Pancreas (tissue), 10 donors: ENCODE data around the gene PSMB10. TPM values are rescaled to one million over a fixed set of nuclear protein-coding genes. Genes with fewer than 3 reads are reported as not detected.

Experiments
- ATAC-seq, 4 donors: fragments of 200-7000 bp; cut with Tn5 transposase; one replicate each; pipeline versions ENCODE4 v1.8.0 to v1.9.1; 2020; ENCODE audit warnings: mild to moderate bottlenecking in 4 of 4, moderate library complexity in 4 of 4
- DNase-seq, 6 donors: peaks; one replicate each; pipeline ENCODE4 v3.0.0-alpha.2; 2020
- FAIRE-seq: peaks from 2 replicates; lab custom pipeline; 2012; peaks lifted over from hg19 to GRCh38; lab: Jason Lieb, UNC
- H3K27ac ChIP-seq, 4 donors: fragments of 200-600 bp; sonication (generic); 1 replicate in 3 of 4; 2 replicates in 1 of 4; pipeline versions ENCODE4 v1.5.0 to v1.8.0; 2020
- H3K27me3 ChIP-seq, 4 donors: fragments of 200-600 bp; one replicate each; pipeline ENCODE4 v1.8.0; 2021
- H3K36me3 ChIP-seq, 3 donors: fragments of 200-600 bp; sonication (generic) in 1 of 3; one replicate each; pipeline versions ENCODE4 v1.5.0 to v1.8.0; 2020 to 2021
- H3K4me1 ChIP-seq, 3 donors: fragments of 200-600 bp; one replicate each; pipeline ENCODE4 v1.8.0; 2021
- H3K4me3 ChIP-seq, 4 donors: fragments of 200-600 bp; sonication (generic) in 2 of 4; one replicate each; pipeline versions ENCODE4 v1.5.0 to v1.8.0; 2020 to 2021
- H3K9me3 ChIP-seq, 4 donors: fragments of 200-600 bp; one replicate each; pipeline ENCODE4 v1.8.0; 2021
- CTCF ChIP-seq, 4 donors: fragments of 200-600 bp; sonication (generic) in 3 of 4; IDR thresholded peaks; one replicate each; pipeline versions ENCODE4 v1.5.0 to v1.8.0; 2021; ENCODE audit warnings: antibody characterized with exemption in 4 of 4
- WGBS, 2 donors: extraction: QIAGEN DNeasy Blood & Tissue Kit; methylation state at CpG; one replicate each; pipeline ENCODE4 v1.1.7; 2013; 5-methylcytosine and 5-hydroxymethylcytosine counted together
- intact Hi-C, 3 donors: fragments of 100-400 bp; cut with DNase I; formaldehyde crosslinking; loops; one replicate each; pipeline versions ENCODE4 v1.11.1 to v1.14.2; 2022
- polyA plus RNA-seq, 2 donors: library from polyadenylated mRNA; stranded (reverse); fragments of 200-250 nt; gene quantifications; one replicate each; pipeline ENCODE4 v1.2.3, GENCODE V29; 2013
- total RNA-seq, 6 donors: library from RNA; stranded (reverse); fragmentation: NEBNext Ultra II Directional in 4 of 6; extraction: Animal tissue kit (Norgen Biotek cat#: 25700) in 4 of 6; gene quantifications; one replicate each; pipeline versions ENCODE4 v1.2.1 to v1.2.4, GENCODE V29; 2021 to 2023
- donor health status: healthy with polysubstance abuse.
- donor health status: DM: no; HTN: no; CAD: no; lungs with moderate emphysema.
- donor health status: DM: no; HTN: no; CAD: no.
- donor health status: control.
- donor health status: control.
- donor health status: Bipolar disorder and iron deficiency.
- donor health status: DM: yes; HTN: yes; CAD: no.
- donor health status: DM: no; HTN: no; CAD: no.
- donor health status: DM: no; HTN: no; CAD: no.
- donor health status: DM: yes; HTN: yes; CAD: no.

PSMB10 gene
- total and polyA plus RNA-seq, 8 donors = 40.0 to 195 (median 53.3) TPM

- Histone ChIP-seq H3K9me3 (no peaks in the 10 kb centered on the region), H3K27me3 (no peaks in the 10 kb centered on the region), H3K4me1 (no peaks in the 10 kb centered on the region), H3K27ac (no peak overlapping the region), H3K36me3 (peaks cover 0 to 25% (median 10%) of the 10 kb centered on the region in 3 donors), H3K4me3 (no peak overlapping the region)
- 75 to 78% methylated on average over 2 of the region's 2 CpGs for WGBS, 2 donors
- DNase-seq = no peak
- ATAC-seq = peak in 2 of 4 donors; percentile 19 to 58
- FAIRE-seq = no peak
- no peak for TF ChIP-seq CTCF (IDR thresholded peaks at IDR 0.05)
- intact Hi-C loops = no loop called here
Observed at GRCh38 chr16:67910158-67910557, 26.5 kb downstream of the PSMB10 start.

GRCh38 chr16:67909056-67909742 lies 27.5 kb downstream of the PSMB10 start:
- WGBS, 2 donors = 95% methylated on average over 36 of the region's 36 CpGs
- Histone ChIP-seq H3K36me3 (peaks cover 0 to 25% (median 10%) of the 10 kb centered on the region in 3 donors), H3K27ac (no peak overlapping the region), H3K9me3 (no peaks in the 10 kb centered on the region), H3K27me3 (no peaks in the 10 kb centered on the region), H3K4me3 (no peak overlapping the region), H3K4me1 (no peaks in the 10 kb centered on the region)
- no peak for TF ChIP-seq CTCF (IDR thresholded peaks at IDR 0.05)
- intact Hi-C loops = no loop called here
- FAIRE-seq (no peak), DNase-seq (peak in 1 of 6 donors; percentile 40), ATAC-seq (no peak)

- WGBS, 2 donors = 88 to 89% methylated on average over 11 of the region's 11 CpGs
- FAIRE-seq = no peak
- ATAC-seq = no peak
Observed at GRCh38 chr16:67907397-67908180, 29.1 kb downstream of the PSMB10 start.

GRCh38 chr16:67902831-67903230 lies 33.8 kb downstream of the PSMB10 start:
- intact Hi-C loops = no loop called here
- WGBS, 2 donors = 87 to 91% methylated on average over 4 of the region's 4 CpGs
- no peaks in the 10 kb centered on the region for H3K27me3 ChIP-seq
- no peak overlapping the region for H3K27ac ChIP-seq
- no peak for TF ChIP-seq CTCF (IDR thresholded peaks at IDR 0.05)
- peaks cover 0 to 4% (median 0%) of the 10 kb centered on the region in 3 donors for H3K36me3 ChIP-seq
- H3K9me3 ChIP-seq = no peaks in the 10 kb centered on the region
- DNase-seq = no peak
- H3K4me1 ChIP-seq = no peaks in the 10 kb centered on the region
- no peak for FAIRE-seq
- no peak overlapping the region for H3K4me3 ChIP-seq
- no peak for ATAC-seq

More at GRCh38 chr16:67907397-67908180, 29.1 kb downstream of the PSMB10 start:
- TF ChIP-seq CTCF (IDR thresholded peaks at IDR 0.05) = no peak
- Histone ChIP-seq H3K4me3 (no peak overlapping the region), H3K27me3 (no peaks in the 10 kb centered on the region), H3K27ac (no peak overlapping the region), H3K4me1 (no peaks in the 10 kb centered on the region), H3K9me3 (no peaks in the 10 kb centered on the region), H3K36me3 (peaks cover 0 to 30% (median 10%) of the 10 kb centered on the region in 3 donors)
- no peak for DNase-seq
- intact Hi-C loops = no loop called here
